ENCODE data around the gene MIA.

- TF ChIP-seq CTCF (IDR thresholded peaks at IDR 0.05) (no peak), ZFX (IDR thresholded peaks at IDR 0.05; ENCODE audit: borderline replicate concordance) (no peak)
Measured at GRCh38 chr19:40777937-40778705, 2.8 kb downstream of the MIA start, which contains the start of gene RAB4B.

Data from 22Rv1 (cell line).